Purkinje cell (primary cell): ENCODE results near the gene TRIM45. TPM values are rescaled to one million over a fixed set of nuclear protein-coding genes. Genes with fewer than 3 reads are reported as not detected.

Experiments used
- polyA plus RNA-seq: library from polyadenylated mRNA; unstranded; fragments of >200 nt; fragmentation: Nextera tagmentation; gene quantifications from 2 replicates; pipeline ENCODE4 v1.2.1, GENCODE V29; 2014

The TRIM45 gene, protein sequence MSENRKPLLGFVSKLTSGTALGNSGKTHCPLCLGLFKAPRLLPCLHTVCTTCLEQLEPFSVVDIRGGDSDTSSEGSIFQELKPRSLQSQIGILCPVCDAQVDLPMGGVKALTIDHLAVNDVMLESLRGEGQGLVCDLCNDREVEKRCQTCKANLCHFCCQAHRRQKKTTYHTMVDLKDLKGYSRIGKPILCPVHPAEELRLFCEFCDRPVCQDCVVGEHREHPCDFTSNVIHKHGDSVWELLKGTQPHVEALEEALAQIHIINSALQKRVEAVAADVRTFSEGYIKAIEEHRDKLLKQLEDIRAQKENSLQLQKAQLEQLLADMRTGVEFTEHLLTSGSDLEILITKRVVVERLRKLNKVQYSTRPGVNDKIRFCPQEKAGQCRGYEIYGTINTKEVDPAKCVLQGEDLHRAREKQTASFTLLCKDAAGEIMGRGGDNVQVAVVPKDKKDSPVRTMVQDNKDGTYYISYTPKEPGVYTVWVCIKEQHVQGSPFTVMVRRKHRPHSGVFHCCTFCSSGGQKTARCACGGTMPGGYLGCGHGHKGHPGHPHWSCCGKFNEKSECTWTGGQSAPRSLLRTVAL
- polyA plus RNA-seq = 4.1 and 4.9 TPM in 2 replicates

DNA sequence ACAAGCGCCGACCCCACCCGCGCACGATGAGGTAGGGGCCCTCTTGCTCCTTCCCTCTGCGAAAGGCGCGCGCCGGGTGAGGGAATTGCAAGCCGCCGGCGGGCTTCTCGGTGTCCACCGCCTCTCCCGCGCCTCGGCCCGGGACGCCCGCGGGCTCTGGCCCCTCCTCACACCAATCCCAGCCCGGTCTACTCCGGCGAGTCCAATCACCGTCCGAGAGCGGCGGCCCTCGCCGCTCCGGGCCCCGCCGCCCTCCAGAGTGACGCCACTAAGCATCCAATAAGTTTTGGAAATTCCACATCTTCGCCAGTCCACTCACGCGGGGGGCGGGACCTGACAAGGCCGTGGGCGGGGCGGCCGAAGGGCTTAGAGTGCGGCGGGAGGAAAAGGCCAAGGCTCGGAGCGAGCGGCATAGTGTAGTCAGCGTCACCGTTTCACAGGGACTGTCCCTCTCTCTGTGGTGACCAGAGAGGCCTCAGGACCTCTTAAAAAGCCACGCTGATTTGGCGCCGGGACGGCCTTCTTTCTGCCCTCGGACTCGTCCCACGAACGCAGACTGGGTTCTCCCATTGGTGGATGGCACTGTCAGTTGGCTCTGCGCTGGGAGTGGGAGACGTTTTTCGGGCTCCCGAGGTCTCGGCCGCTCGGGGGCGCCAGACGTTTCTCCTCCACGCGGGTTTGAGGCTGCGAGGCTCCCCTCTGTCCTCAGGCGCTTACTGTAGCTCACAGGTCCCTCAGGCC lies at the start of gene TRIM45:
TSS of gene TRIM45 (minus strand) at position 161 of the 741 bp plus-strand sequence. CDS start 548 bp downstream, outside the sequence.

Other genes starting within 250 kb of the TRIM45 start
- gene PTGFRN, start 211.8 kb downstream of the TRIM45 start, polyA plus RNA-seq = 32.9 and 33.8 TPM in 2 replicates
- gene CD101, start 120.0 kb downstream of the TRIM45 start, polyA plus RNA-seq = 4.0 and 4.9 TPM in 2 replicates
- gene TTF2, start 61.4 kb downstream of the TRIM45 start, polyA plus RNA-seq = 12.1 and 19.1 TPM in 2 replicates
- gene VTCN1, start 89.2 kb upstream of the TRIM45 start, polyA plus RNA-seq = not detected in 2 replicates
- 32.1 and 33.8 TPM in 2 replicates for gene MAN1A2, start 245.7 kb upstream of the TRIM45 start, polyA plus RNA-seq